GOT3 (cell line): ENCODE results near the gene MCAM.

Experiments
- DNase-seq: peaks from one replicate; lab custom pipeline; 2025; ENCODE audit warnings: mixed read lengths; lab: John Stamatoyannopoulos, UW

MCAM gene

GRCh38 chr11:119316729-119317591 lies at the start of gene MCAM:
TSS of gene MCAM (minus strand) at chr11:119317130. CDS start at chr11:119317101, 29 bp downstream.
- DNase-seq: no peak

GRCh38 chr11:119365071-119365591 lies 48.2 kb upstream of the MCAM start:
- DNase-seq: no peak

GRCh38 chr11:119363851-119364590 lies 47.1 kb upstream of the MCAM start:
- no peak for DNase-seq

- no peak for DNase-seq
These were observed 46.3 kb upstream of the MCAM start for GRCh38 chr11:119363081-119363850.

GRCh38 chr11:119362741-119363080 lies 45.8 kb upstream of the MCAM start:
- DNase-seq: no peak

GRCh38 chr11:119361941-119362725 lies 45.2 kb upstream of the MCAM start:
- no peak for DNase-seq

GRCh38 chr11:119361056-119361787 lies 44.3 kb upstream of the MCAM start:
- DNase-seq: no peak

GRCh38 chr11:119359365-119360214 lies 42.7 kb upstream of the MCAM start:
- no peak for DNase-seq

- no peak for DNase-seq
These were observed 40.1 kb upstream of the MCAM start for GRCh38 chr11:119357074-119357473.

- no peak for DNase-seq
These were observed 39.6 kb upstream of the MCAM start for GRCh38 chr11:119356349-119357031.

- no peak for DNase-seq
These were observed 38.3 kb upstream of the MCAM start for GRCh38 chr11:119355091-119355843.

GRCh38 chr11:119352857-119353260 lies 35.9 kb upstream of the MCAM start:
- no peak for DNase-seq

GRCh38 chr11:119351232-119351631 lies 34.3 kb upstream of the MCAM start:
- DNase-seq: no peak

GRCh38 chr11:119350302-119350701 lies 33.4 kb upstream of the MCAM start:
- DNase-seq: no peak

- DNase-seq: no peak
These were observed 31.1 kb upstream of the MCAM start for GRCh38 chr11:119347940-119348605.

GRCh38 chr11:119347242-119347641 lies 30.3 kb upstream of the MCAM start:
- no peak for DNase-seq

GRCh38 chr11:119346605-119347004 lies 29.7 kb upstream of the MCAM start, which contains the start of gene MFRP:
TSS of gene MFRP (minus strand) at chr11:119346705. CDS start at chr11:119346513, 192 bp downstream.
- DNase-seq: no peak

GRCh38 chr11:119345685-119346084 lies 28.8 kb upstream of the MCAM start:
- DNase-seq: no peak
